ENCODE results near the gene PRR30.

GRCh38 chr2:27185331-27186026, 46.3 kb upstream of the PRR30 start:
- TF ChIP-seq GATA2 (IDR thresholded peaks at IDR 0.05; ENCODE audit: low read depth, low read length) (no peak; the same call in 1 of the 2 replicates), GATA3 (IDR thresholded peaks at IDR 0.05; ENCODE audit: low read depth, low read length) (no peak)
